SU-DHL-6 (cell line): ENCODE results near the gene CSF1.

Experiments
- EZH2phosphoT487 ChIP-seq: fragments of 200-600 bp; sonication (generic), shearing (Covaris generic); conservative IDR thresholded peaks from 2 replicates; pipeline ENCODE4 v1.6.1; 2018; ENCODE audit warnings: mild to moderate bottlenecking, antibody characterized with exemption, low read length, moderate library complexity, mixed read lengths
- TF ChIP-seq, protein P1 (sequence below): fragments of 200-600 bp; sonication (generic); IDR thresholded peaks from one replicate; pipeline ENCODE4 v1.5.1; 2017; ENCODE audit warnings: antibody characterized with exemption, mild to moderate bottlenecking, low read length, moderate library complexity; ENCODE audit not compliant: insufficient read depth, poor library complexity, severe bottlenecking

GRCh38 chr1:109960745-109961094 lies 50.1 kb downstream of the CSF1 start:
- TF ChIP-seq, protein P1, sequence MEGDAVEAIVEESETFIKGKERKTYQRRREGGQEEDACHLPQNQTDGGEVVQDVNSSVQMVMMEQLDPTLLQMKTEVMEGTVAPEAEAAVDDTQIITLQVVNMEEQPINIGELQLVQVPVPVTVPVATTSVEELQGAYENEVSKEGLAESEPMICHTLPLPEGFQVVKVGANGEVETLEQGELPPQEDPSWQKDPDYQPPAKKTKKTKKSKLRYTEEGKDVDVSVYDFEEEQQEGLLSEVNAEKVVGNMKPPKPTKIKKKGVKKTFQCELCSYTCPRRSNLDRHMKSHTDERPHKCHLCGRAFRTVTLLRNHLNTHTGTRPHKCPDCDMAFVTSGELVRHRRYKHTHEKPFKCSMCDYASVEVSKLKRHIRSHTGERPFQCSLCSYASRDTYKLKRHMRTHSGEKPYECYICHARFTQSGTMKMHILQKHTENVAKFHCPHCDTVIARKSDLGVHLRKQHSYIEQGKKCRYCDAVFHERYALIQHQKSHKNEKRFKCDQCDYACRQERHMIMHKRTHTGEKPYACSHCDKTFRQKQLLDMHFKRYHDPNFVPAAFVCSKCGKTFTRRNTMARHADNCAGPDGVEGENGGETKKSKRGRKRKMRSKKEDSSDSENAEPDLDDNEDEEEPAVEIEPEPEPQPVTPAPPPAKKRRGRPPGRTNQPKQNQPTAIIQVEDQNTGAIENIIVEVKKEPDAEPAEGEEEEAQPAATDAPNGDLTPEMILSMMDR, result no peak
- no peak for TF ChIP-seq EZH2phosphoT487
